ENCODE results near the gene CAMTA1.

- TF ChIP-seq CTCF (IDR thresholded peaks at IDR 0.05; ENCODE audit: low read length) (no peak), EZH2 (optimal IDR thresholded peaks at IDR 0.05; ENCODE audit: low read depth, low read length) (no peak), EZH2phosphoT487 (IDR thresholded peaks at IDR 0.05; ENCODE audit: low read length) (no peak)
These were observed 618.9 kb downstream of the CAMTA1 start for GRCh38 chr1:7404046-7404742.
